Measurements from ENCODE around the gene IL17RC. TPM values are rescaled to one million over a fixed set of nuclear protein-coding genes. Genes with fewer than 3 reads are reported as not detected.

Gene IL17RC
- total RNA-seq, 2 experiments from 2014 or later, result 0.23 to 0.73 TPM

- peaks cover 16% of the 10 kb centered on the region; the same call in 1 of the 2 replicates for H3K36me3 ChIP-seq (ENCODE audit: insufficient read depth, low read length)
- CTCF ChIA-PET (ENCODE audit: unreplicated experiment), result interaction anchor here (0.6 to 1.4 kb wide), 4 partner anchors 10 to 388 kb away, joined by 3 to 4 read pairs (median 3); partner anchors contain the start of genes PRRT3 and SEC13
- H3K9me3 ChIP-seq (ENCODE audit: low read length), result no peaks in the 10 kb centered on the region
- intact Hi-C loops (cut with micrococcal nuclease; ENCODE audit: unreplicated experiment), result loop anchor here (1.0 to 10.0 kb wide), 9 partner anchors 19 to 536 kb away; partner anchors contain the start of genes ARPC4, EMC3, FANCD2 and PRRT3
- peak overlapping the region; percentile 76 for H3K27ac ChIP-seq (ENCODE audit: low read depth, low read length, poor library complexity, severe bottlenecking)
- no TSS peak for BruUV-seq (replicated peaks)
- H4K20me1 ChIP-seq (ENCODE audit: insufficient read depth, low read length), result no peaks in the 10 kb centered on the region
- peak overlapping the region; percentile 71 for H3K4me3 ChIP-seq (ENCODE audit: low read depth, low read length, poor library complexity, severe bottlenecking)
- no peaks in the 10 kb centered on the region for H3K9me2 ChIP-seq (ENCODE audit: insufficient read depth, low read length)
- POLR2A ChIA-PET, result interaction anchor here (0.6 to 1.6 kb wide), 14 partner anchors 12 to 388 kb away, joined by 3 to 10 read pairs (median 4); partner anchors contain the start of genes EMC3, JAGN1, PRRT3 and SEC13
- no peaks in the 10 kb centered on the region; the same call in 1 of the 2 replicates for H3K79me2 ChIP-seq (ENCODE audit: insufficient read depth, low read depth, low read length)
- peaks cover 22% of the 10 kb centered on the region for H3K4me1 ChIP-seq (ENCODE audit: insufficient read depth, low read length, poor library complexity, severe bottlenecking)
- H3K4me2 ChIP-seq (ENCODE audit: low read length), result peak overlapping the region; percentile 98
- peak overlapping the region; percentile 77 for H2AFZ ChIP-seq (ENCODE audit: low read length)
- peak; percentile 87 for DNase-seq (ENCODE audit: low spot score)
- TF ChIP-seq EZH2phosphoT487 (IDR thresholded peaks at IDR 0.05; ENCODE audit: borderline replicate concordance, low read depth, low read length), result no peak
- TF ChIP-seq, protein P1, sequence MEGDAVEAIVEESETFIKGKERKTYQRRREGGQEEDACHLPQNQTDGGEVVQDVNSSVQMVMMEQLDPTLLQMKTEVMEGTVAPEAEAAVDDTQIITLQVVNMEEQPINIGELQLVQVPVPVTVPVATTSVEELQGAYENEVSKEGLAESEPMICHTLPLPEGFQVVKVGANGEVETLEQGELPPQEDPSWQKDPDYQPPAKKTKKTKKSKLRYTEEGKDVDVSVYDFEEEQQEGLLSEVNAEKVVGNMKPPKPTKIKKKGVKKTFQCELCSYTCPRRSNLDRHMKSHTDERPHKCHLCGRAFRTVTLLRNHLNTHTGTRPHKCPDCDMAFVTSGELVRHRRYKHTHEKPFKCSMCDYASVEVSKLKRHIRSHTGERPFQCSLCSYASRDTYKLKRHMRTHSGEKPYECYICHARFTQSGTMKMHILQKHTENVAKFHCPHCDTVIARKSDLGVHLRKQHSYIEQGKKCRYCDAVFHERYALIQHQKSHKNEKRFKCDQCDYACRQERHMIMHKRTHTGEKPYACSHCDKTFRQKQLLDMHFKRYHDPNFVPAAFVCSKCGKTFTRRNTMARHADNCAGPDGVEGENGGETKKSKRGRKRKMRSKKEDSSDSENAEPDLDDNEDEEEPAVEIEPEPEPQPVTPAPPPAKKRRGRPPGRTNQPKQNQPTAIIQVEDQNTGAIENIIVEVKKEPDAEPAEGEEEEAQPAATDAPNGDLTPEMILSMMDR (conservative IDR thresholded peaks at IDR 0.05; ENCODE audit: low read length), result peak; percentile 85
Observed at GRCh38 chr3:9932843-9933560, 16.1 kb downstream of the IL17RC start.

- H3K9me2 ChIP-seq (ENCODE audit: insufficient read depth, low read length), result no peaks in the 10 kb centered on the region
- peaks cover 22% of the 10 kb centered on the region for H3K4me1 ChIP-seq (ENCODE audit: insufficient read depth, low read length, poor library complexity, severe bottlenecking)
- H2AFZ ChIP-seq (ENCODE audit: low read length), result peak within 1 kb of the TSS; percentile 77
- peak within 1 kb of the TSS; percentile 98 for H3K4me2 ChIP-seq (ENCODE audit: low read length)
- TF ChIP-seq, protein P1 (conservative IDR thresholded peaks at IDR 0.05; ENCODE audit: low read length), result no peak
- TF ChIP-seq EZH2phosphoT487 (IDR thresholded peaks at IDR 0.05; ENCODE audit: borderline replicate concordance, low read depth, low read length), result no peak
- DNase-seq (ENCODE audit: low spot score), result peak; percentile 97
- H4K20me1 ChIP-seq (ENCODE audit: insufficient read depth, low read length), result no peaks in the 10 kb centered on the region
- peak within 1 kb of the TSS; percentile 76 for H3K27ac ChIP-seq (ENCODE audit: low read depth, low read length, poor library complexity, severe bottlenecking)
- peaks cover 16% of the 10 kb centered on the region; the same call in 1 of the 2 replicates for H3K36me3 ChIP-seq (ENCODE audit: insufficient read depth, low read length)
- ChIA-PET CTCF (ENCODE audit: unreplicated experiment) (interaction anchor here (0.6 kb wide), 1 partner anchor 323 kb away, joined by 3 read pairs; no protein-coding TSS in a partner anchor), POLR2A (interaction anchor here (0.6 to 1.2 kb wide), 9 partner anchors 19 to 387 kb away, joined by 3 to 7 read pairs (median 3); partner anchors contain the start of genes PRRT3 and SEC13)
- intact Hi-C loops (cut with micrococcal nuclease; ENCODE audit: unreplicated experiment), result loop anchor here (1.0 to 10.0 kb wide), 9 partner anchors 19 to 536 kb away; partner anchors contain the start of genes ARPC4, EMC3, FANCD2 and PRRT3
- no TSS peak for BruUV-seq (replicated peaks)
- no peaks in the 10 kb centered on the region for H3K9me3 ChIP-seq (ENCODE audit: low read length)
- peak within 1 kb of the TSS; percentile 71 for H3K4me3 ChIP-seq (ENCODE audit: low read depth, low read length, poor library complexity, severe bottlenecking)
- no peaks in the 10 kb centered on the region; the same call in 1 of the 2 replicates for H3K79me2 ChIP-seq (ENCODE audit: insufficient read depth, low read depth, low read length)
Observed at GRCh38 chr3:9933561-9934234, 16.8 kb downstream of the IL17RC start, which contains the start of gene CRELD1. TSS of gene CRELD1 (plus strand) at chr3:9933834. CDS start at chr3:9934439, 605 bp downstream.

All from OCI-LY7 (cell line).